Lower leg skin (tissue), 4 donors: Measurements from ENCODE around the gene LMF1. TPM values are rescaled to one million over a fixed set of nuclear protein-coding genes. Genes with fewer than 3 reads are reported as not detected.

ENCODE experiments used
- DNase-seq, 2 donors: peaks; one replicate each; pipeline ENCODE4 v3.0.0-alpha.2; 2019; ENCODE audit warnings: low spot score in 2 of 2
- H3K4me3 ChIP-seq: fragments of 200-600 bp; sonication (generic); 2 replicates; pipeline ENCODE4 v1.5.1; 2017; ENCODE audit warnings: mild to moderate bottlenecking, low read depth; ENCODE audit not compliant: poor library complexity, severe bottlenecking
- CTCF ChIP-seq, 3 donors: fragments of 450-650 bp; IDR thresholded peaks; one replicate each; pipeline ENCODE4 v1.5.1; 2016; ENCODE audit warnings: antibody characterized with exemption in 3 of 3, mild to moderate bottlenecking in 3 of 3, moderate library complexity in 2 of 3
- POLR2A ChIP-seq, 2 donors: fragments of 450-650 bp; IDR thresholded peaks; one replicate each; pipeline ENCODE4 v1.6.1; 2016 to 2017; ENCODE audit warnings: antibody characterized with exemption in 2 of 2, mild to moderate bottlenecking in 1 of 2, moderate library complexity in 1 of 2
- WGBS, 2 donors: methylation state at CpG; one replicate each; pipeline ENCODE4 v1.1.5; 2018; 5-methylcytosine and 5-hydroxymethylcytosine counted together
- intact Hi-C: fragments of 100-400 bp; cut with DNase I; formaldehyde crosslinking; loops from one replicate; pipeline ENCODE4 v1.15.0; 2023; ENCODE audit warnings: low total_unique reads
- total RNA-seq, 4 donors: library from RNA; depleted of rRNA; stranded (reverse); fragments of >200 nt; gene quantifications; one replicate each; pipeline ENCODE4 v1.1.0, GENCODE V29; 2016

Gene LMF1
- total RNA-seq, 4 donors from 2014 or later: 31.3 to 68.3 (median 50.3) TPM

- no peak overlapping the region for H3K4me3 ChIP-seq
These were observed 63.4 kb downstream of the LMF1 start for GRCh38 chr16:907361-907760.

DNA sequence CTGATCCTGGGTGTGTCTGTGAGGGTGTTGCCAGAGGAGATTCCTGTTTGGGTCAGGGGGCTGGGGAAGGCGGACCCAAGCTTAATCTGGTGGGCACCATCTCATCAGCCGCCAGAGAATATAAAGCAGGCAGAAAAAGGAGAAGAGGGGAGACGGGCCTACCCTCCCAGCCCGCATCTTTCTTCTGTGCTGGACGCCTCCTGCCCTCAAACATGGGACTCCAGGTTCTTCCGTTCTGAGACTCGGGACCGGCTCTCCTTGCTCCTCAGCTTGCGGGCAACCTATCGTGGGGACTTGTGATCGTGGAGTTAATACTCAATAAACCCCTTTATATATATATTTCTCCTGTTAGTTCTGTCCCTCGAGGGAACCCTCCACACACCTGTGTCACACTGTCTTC lies 64.5 kb downstream of the LMF1 start:
- H3K4me3 ChIP-seq: no peak overlapping the region
- intact Hi-C loops: no loop called here
- 96 to 99% methylated on average over 12 of the region's 12 CpGs for WGBS, 2 donors
- TF ChIP-seq POLR2A (IDR thresholded peaks at IDR 0.05) (no peak), CTCF (IDR thresholded peaks at IDR 0.05) (no peak)
- DNase-seq: no peak

More at GRCh38 chr16:907361-907760, 63.4 kb downstream of the LMF1 start:
- no peak for TF ChIP-seq POLR2A (IDR thresholded peaks at IDR 0.05)
- TF ChIP-seq CTCF (IDR thresholded peaks at IDR 0.05): no peak
- WGBS, 2 donors: 94 to 98% methylated on average over 14 to 15 of the region's 15 CpGs
- DNase-seq: no peak
- intact Hi-C loops: no loop called here

DNA sequence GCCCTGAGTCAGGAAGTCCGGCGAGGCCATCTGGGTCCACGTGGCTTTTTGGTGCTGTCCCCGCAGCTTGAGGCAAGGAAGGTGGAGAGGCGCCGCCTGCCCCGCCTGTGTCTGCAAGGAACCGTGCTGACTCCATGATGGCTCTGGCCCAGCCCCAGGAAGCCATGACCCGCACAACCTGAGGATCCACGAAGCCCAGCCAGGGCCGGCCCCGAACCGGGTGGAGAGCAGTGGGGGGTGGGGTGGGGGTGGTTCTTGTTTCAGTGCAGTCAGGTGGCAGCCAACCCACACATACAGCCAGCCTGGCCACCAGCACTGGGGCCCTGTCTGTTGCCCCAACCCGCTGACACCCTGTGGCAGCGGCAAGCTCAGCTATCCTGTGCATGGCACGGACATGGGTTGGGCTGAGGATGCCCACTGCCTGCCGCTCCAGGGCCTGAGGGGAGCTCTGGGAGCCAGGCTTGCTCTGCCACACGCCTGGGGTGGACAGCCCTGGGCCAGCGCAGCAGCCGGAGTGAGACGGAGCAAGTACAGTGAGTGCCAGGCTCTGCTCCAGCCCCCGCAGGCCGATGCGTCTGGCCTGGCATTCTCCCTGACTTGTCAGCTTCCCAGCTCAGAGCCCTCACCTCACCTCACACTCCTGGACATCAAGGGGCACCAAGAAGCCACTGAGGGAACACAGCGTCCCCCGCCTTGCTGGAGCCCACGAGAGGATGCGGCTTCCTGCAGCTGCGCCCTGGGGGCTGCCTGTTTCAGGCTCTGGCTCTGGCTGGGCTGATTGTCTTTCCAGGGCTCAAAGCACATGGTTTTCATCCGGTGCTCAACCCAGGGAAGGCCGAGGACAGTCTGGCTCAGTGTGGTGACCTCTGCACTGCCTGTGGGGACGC lies 68.8 kb downstream of the LMF1 start:
- no peak overlapping the region for H3K4me3 ChIP-seq
- WGBS, 2 donors: 81 to 83% methylated on average over 17 to 32 of the region's 32 CpGs
- TF ChIP-seq CTCF (IDR thresholded peaks at IDR 0.05) (no peak), POLR2A (IDR thresholded peaks at IDR 0.05) (no peak)
- intact Hi-C loops: no loop called here
- no peak for DNase-seq

DNA sequence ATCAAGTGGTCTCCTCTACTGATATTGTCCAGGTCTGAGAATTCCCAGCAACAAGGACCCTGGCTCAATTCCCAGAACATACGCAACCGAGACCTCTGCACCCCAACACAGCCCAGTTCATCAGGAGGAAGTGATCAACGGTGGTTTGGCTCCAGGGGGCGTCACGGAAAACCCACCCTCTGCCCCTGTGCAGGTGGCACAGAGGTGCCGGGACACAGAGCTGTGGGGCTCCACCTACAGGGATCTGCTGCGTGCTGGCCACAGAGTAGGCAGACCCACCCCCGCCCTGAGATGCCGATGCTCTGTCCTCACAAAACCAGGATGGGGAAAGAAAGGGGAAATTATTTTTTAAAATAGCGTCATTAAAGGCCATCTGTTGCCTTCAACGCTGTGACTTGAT lies 69.6 kb downstream of the LMF1 start:
- intact Hi-C loops: no loop called here
- TF ChIP-seq CTCF (IDR thresholded peaks at IDR 0.05) (no peak), POLR2A (IDR thresholded peaks at IDR 0.05) (no peak)
- no peak for DNase-seq
- WGBS, 2 donors: 82 to 87% methylated on average over 11 of the region's 11 CpGs
- H3K4me3 ChIP-seq: no peak overlapping the region

DNA sequence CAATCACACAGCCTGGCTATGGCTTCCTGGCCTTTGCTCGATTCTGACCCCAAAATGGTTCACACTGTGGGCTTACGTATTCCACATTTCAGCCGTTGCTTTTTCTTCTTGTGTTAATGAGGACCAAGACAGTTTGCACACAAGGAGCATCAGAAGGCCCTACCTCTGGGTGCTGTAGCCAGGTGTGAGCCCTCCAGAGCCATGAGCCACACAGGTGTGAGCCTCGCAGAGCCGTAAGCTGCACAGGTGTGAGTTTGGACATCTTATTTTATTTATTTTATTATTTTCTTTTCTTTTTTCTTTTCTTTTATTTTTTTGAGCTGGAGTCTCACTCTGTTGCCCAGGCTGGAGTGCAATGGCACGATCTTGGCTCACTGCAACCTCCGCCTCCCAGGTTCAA lies 70.6 kb downstream of the LMF1 start:
- intact Hi-C loops: no loop called here
- no peak for DNase-seq
- WGBS, 2 donors: 94 to 97% methylated on average over 7 of the region's 7 CpGs
- no peak overlapping the region for H3K4me3 ChIP-seq
- TF ChIP-seq CTCF (IDR thresholded peaks at IDR 0.05) (no peak), POLR2A (IDR thresholded peaks at IDR 0.05) (no peak)
